GM18519 (cell line): ENCODE measurements around the gene WDR27.
"Not testable (repeated sequence)": the region's sequence is repeated elsewhere in the genome, so short reads cannot be mapped to it uniquely, and the experiment has no call there.

Source experiments
- ATAC-seq: cut with Tn5 transposase; IDR thresholded peaks from one replicate; pipeline ENCODE4 v1.9.1; 2021; ENCODE audit warnings: mild to moderate bottlenecking, moderate library complexity; ENCODE audit not compliant: unreplicated experiment, low FRiP score

Gene WDR27

GRCh38 chr6:169714178-169714577, 12.3 kb upstream of the WDR27 start:
- ATAC-seq, result no peak

GRCh38 chr6:169710009-169710408, 8.2 kb upstream of the WDR27 start:
- ATAC-seq, result no peak

GRCh38 chr6:169709293-169709692, 7.5 kb upstream of the WDR27 start:
- ATAC-seq, result no peak

- ATAC-seq, result no peak
These were observed 5.9 kb upstream of the WDR27 start for GRCh38 chr6:169707772-169708171.

GRCh38 chr6:169702840-169703246, 1.0 kb upstream of the WDR27 start:
- peak; percentile 0 for ATAC-seq

- ATAC-seq, result no peak
These were observed 397 bp downstream of the WDR27 start for GRCh38 chr6:169701311-169701953.

GRCh38 chr6:169700296-169700695, 1.5 kb downstream of the WDR27 start:
- ATAC-seq, result no peak

GRCh38 chr6:169697115-169697514, 4.7 kb downstream of the WDR27 start:
- ATAC-seq, result not testable (repeated sequence)

GRCh38 chr6:169695131-169695530, 6.7 kb downstream of the WDR27 start:
- no peak for ATAC-seq

GRCh38 chr6:169692516-169692915, 9.3 kb downstream of the WDR27 start:
- ATAC-seq, result no peak

- no peak for ATAC-seq
These were observed 10.6 kb downstream of the WDR27 start for GRCh38 chr6:169691260-169691659.

- no peak for ATAC-seq
These were observed 12.5 kb downstream of the WDR27 start for GRCh38 chr6:169689287-169689686.

GRCh38 chr6:169685860-169686259, 16.0 kb downstream of the WDR27 start:
- ATAC-seq, result no peak

- no peak for ATAC-seq
These were observed 17.8 kb downstream of the WDR27 start for GRCh38 chr6:169684056-169684455.

- ATAC-seq, result no peak
These were observed 23.5 kb downstream of the WDR27 start for GRCh38 chr6:169678342-169678741.

- no peak for ATAC-seq
These were observed 24.7 kb downstream of the WDR27 start for GRCh38 chr6:169677096-169677495.

GRCh38 chr6:169675011-169675410, 26.8 kb downstream of the WDR27 start:
- ATAC-seq, result no peak

- no peak for ATAC-seq
These were observed 30.3 kb downstream of the WDR27 start for GRCh38 chr6:169671563-169671962.

- no peak for ATAC-seq
These were observed 31.9 kb downstream of the WDR27 start for GRCh38 chr6:169669889-169670288.

- no peak for ATAC-seq
These were observed 32.7 kb downstream of the WDR27 start for GRCh38 chr6:169669147-169669546.

- no peak for ATAC-seq
These were observed 33.5 kb downstream of the WDR27 start for GRCh38 chr6:169668203-169668847.

GRCh38 chr6:169667716-169668115, 34.1 kb downstream of the WDR27 start:
- ATAC-seq, result no peak
